HCT116 (cell line): ENCODE measurements around the gene COX10. TPM values are rescaled to one million over a fixed set of nuclear protein-coding genes. Genes with fewer than 3 reads are reported as not detected.
"Not testable (repeated sequence)": the region's sequence is repeated elsewhere in the genome, so short reads cannot be mapped to it uniquely, and the experiment has no call there.

Experiments
- ATAC-seq: fragments of 200-7000 bp; cut with Tn5 transposase; 2 replicates; pipeline ENCODE4 v1.9.1; 2020; ENCODE audit warnings: mild to moderate bottlenecking, moderate library complexity
- BruUV-seq: library from RNA; stranded (reverse); fragments of 400-500 nt; replicated peaks from 2 replicates; lab custom pipeline; 2021; lab: Mats Ljungman, UMichigan
- CTCF ChIA-PET: fragments of 300-600 bp; sonication (Branson Sonifier 250); formaldehyde crosslinking; loops from one replicate; lab custom pipeline; 2021; ENCODE audit warnings: antibody characterized with exemption; lab: Charles Lee
- POLR2A ChIA-PET: fragments of 300-600, 350-600 bp; sonication (Branson Sonifier 250); formaldehyde crosslinking; loops from one replicate; lab custom pipeline; 2021; ENCODE audit warnings: antibody characterized with exemption; lab: Charles Lee
- RAD21 ChIA-PET, 2 experiments: fragments of 300-600 bp; sonication (Branson Sonifier 250); formaldehyde crosslinking; loops; one replicate each; lab custom pipeline; 2023; ENCODE audit warnings: low total read pairs in 2 of 2; ENCODE audit not compliant: uncharacterized antibody in 2 of 2, unreplicated experiment in 2 of 2, low non-redundant PET in 1 of 2; lab: Charles Lee
- DNase-seq: peaks from one replicate; pipeline ENCODE4 v3.0.0-alpha.2; 2010; ENCODE audit warnings: low read depth, low spot score
- H2AFZ ChIP-seq: fragments of 200-600 bp; shearing (Covaris generic), sonication (generic); 2 replicates; pipeline ENCODE4 v1.6.1; 2017; ENCODE audit warnings: low read depth, mixed run types, mixed read lengths, antibody characterized with exemption, low read length; ENCODE audit not compliant: poor library complexity, severe bottlenecking
- H3K27ac ChIP-seq: 2 replicates; pipeline ENCODE4 v1.5.1; 2012; ENCODE audit warnings: low read depth, low read length
- H3K27me3 ChIP-seq: fragments of 200-600 bp; sonication (generic); 2 replicates; pipeline ENCODE4 v1.6.1; 2016; ENCODE audit warnings: mixed run types, low read length, mixed read lengths; ENCODE audit not compliant: insufficient read depth
- H3K36me3 ChIP-seq, 2 experiments: fragments of 200-500 bp in 1 of 2; fragments of 200-600 bp in 1 of 2; sonication (Bioruptor generic) in 1 of 2; sonication (generic) in 1 of 2; 2 replicates each; pipeline versions ENCODE4 v1.5.1 to v1.6.1; 2014 to 2016; ENCODE audit warnings: low read length in 2 of 2, inconsistent platforms in 1 of 2, mixed read lengths in 1 of 2, mixed run types in 1 of 2; ENCODE audit not compliant: insufficient read depth in 2 of 2, control insufficient read depth in 1 of 2
- H3K4me1 ChIP-seq, 2 experiments: fragments of 200-600 bp in 1 of 2; sonication (generic) in 1 of 2; 2 replicates each; pipeline versions ENCODE4 v1.5.1 to v1.6.1; 2012 to 2017; ENCODE audit warnings: low read length in 2 of 2, inconsistent platforms in 1 of 2, mild to moderate bottlenecking in 1 of 2, mixed read lengths in 1 of 2, mixed run types in 1 of 2, moderate library complexity in 1 of 2; ENCODE audit not compliant: insufficient read depth in 2 of 2, control insufficient read depth in 1 of 2
- H3K4me2 ChIP-seq: fragments of 200-600 bp; sonication (generic); 2 replicates; pipeline ENCODE4 v1.6.1; 2017; ENCODE audit warnings: mixed run types, low read length, mixed read lengths
- H3K4me3 ChIP-seq, 2 experiments: fragments of 200-600 bp in 1 of 2; sonication (generic) in 1 of 2; replicated peaks in 1 of 2; 2 replicates each; pipeline ENCODE4 v1.5.1; 2011 to 2016; ENCODE audit warnings: low read length in 2 of 2, control low read depth in 1 of 2, low read depth in 1 of 2, mild to moderate bottlenecking in 1 of 2, mixed read lengths in 1 of 2, mixed run types in 1 of 2
- H3K79me2 ChIP-seq: fragments of 200-600 bp; sonication (generic); 2 replicates; pipeline ENCODE4 v1.6.1; 2017; ENCODE audit warnings: mild to moderate bottlenecking, mixed run types, low read length, moderate library complexity, mixed read lengths; ENCODE audit not compliant: insufficient read depth
- H3K9ac ChIP-seq: fragments of 200-600 bp; sonication (generic); 2 replicates; pipeline ENCODE4 v1.6.1; 2016; ENCODE audit warnings: low read length, mixed read lengths
- H3K9me2 ChIP-seq: fragments of 200-600 bp; sonication (generic), shearing (Covaris generic); 2 replicates; pipeline ENCODE4 v1.6.1; 2017; ENCODE audit warnings: mixed run types, mild to moderate bottlenecking, moderate library complexity; ENCODE audit not compliant: insufficient read depth
- H3K9me3 ChIP-seq, 2 experiments: fragments of 200-500 bp in 1 of 2; fragments of 200-600 bp in 1 of 2; sonication (Bioruptor generic) in 1 of 2; sonication (generic) in 1 of 2; 2 replicates each; pipeline ENCODE4 v1.6.1; 2014 to 2017; ENCODE audit warnings: low read length in 2 of 2, mixed read lengths in 2 of 2, inconsistent platforms in 1 of 2, low read depth in 1 of 2, mild to moderate bottlenecking in 1 of 2, mixed run types in 1 of 2, moderate library complexity in 1 of 2; ENCODE audit not compliant: control insufficient read depth in 1 of 2, insufficient read depth in 1 of 2
- H4K20me1 ChIP-seq: fragments of 200-600 bp; sonication (generic), shearing (Covaris generic); 2 replicates; pipeline ENCODE4 v1.6.1; 2017; ENCODE audit warnings: mixed run types, mild to moderate bottlenecking, moderate library complexity; ENCODE audit not compliant: insufficient read depth
- intact Hi-C: fragments of 100-400 bp; cut with micrococcal nuclease; formaldehyde crosslinking; loops from 2 replicates; pipeline ENCODE4 v1.10.0; 2022
- total RNA-seq: library from RNA; stranded (reverse); gene quantifications from one replicate; pipeline ENCODE4 v1.2.1, GENCODE V29; 2021; ENCODE audit not compliant: unreplicated experiment

Gene COX10
- total RNA-seq, 1 experiment from 2014 or later = 22.4 TPM

DNA sequence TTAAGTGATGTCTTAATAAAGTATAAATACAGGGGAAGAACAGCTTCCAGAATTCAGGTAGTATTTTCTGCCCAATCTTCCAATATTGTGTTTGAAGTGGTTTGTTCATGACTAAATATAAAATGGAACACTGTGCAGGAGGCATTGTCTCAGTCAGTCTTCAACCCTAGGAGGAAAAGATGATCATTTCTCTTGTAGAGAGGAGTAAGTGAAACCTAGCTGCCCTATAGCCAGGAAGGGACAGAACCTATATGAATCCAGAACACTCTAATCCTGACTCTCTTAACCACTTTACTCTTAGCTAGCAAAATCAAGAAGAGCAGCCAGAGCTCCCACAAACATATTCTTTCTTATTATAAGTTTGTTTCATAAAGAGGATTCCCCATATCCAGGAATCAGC lies 122.2 kb downstream of the COX10 start:
- H3K4me3 ChIP-seq, H3K4me1 ChIP-seq, POLR2A ChIA-PET, H2AFZ ChIP-seq, H3K27ac ChIP-seq, BruUV-seq, CTCF ChIA-PET, H3K9me3 ChIP-seq, H4K20me1 ChIP-seq, H3K4me2 ChIP-seq, H3K9me2 ChIP-seq, RAD21 ChIA-PET, intact Hi-C loops, H3K9ac ChIP-seq, ATAC-seq, H3K79me2 ChIP-seq, DNase-seq, H3K36me3 ChIP-seq, H3K27me3 ChIP-seq: not testable (repeated sequence)

DNA sequence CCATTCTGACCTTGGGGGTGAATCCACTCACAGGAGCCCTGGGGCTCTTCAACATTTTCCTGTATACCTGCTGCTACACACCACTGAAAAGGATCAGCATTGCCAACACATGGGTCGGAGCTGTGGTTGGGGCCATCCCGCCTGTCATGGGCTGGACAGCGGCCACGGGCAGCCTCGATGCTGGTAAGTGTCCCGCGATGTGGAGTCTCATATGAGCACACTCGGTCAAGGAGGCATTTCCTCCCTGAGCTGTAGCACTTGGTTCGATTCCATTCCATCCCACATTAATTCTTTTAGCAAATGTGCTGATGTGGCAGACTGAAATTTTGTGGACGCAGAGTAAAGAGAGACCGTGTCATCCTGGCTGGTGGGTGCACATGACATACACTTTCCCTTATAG lies 122.7 kb downstream of the COX10 start:
- CTCF ChIA-PET = not testable (repeated sequence)

DNA sequence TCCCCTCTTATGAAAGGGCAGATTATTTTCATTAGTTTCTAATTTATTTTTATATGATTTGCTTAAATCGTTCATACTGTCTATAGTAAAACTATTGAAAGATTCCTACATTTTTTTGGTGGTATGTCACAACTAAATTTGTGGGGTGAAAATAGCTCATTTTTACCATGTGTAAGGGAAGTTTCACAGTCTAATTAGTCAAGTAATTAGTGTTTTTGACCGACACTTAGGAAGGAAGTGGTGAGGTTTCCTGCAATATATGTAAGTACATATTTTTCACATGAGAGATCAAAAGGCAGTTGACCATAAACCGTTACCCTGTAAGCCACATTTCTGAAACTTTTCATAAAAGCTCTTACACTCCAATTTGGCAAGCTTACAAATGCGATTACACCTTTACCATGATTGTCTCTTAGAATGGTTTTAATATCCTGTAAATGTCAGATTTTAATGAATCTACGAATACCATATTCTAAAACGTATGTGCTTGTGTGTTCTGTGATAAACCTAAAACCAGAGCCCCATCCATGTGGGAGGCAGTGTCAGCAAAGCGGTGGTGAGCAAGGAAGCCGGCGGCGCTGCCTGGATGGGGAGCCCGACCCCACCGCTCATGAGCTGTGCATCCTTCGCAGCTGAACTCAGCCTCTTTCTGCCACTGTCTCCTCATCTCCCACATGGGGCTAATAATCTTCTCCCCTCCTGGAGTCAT lies 123.5 kb downstream of the COX10 start:
- DNase-seq, H2AFZ ChIP-seq, H3K27me3 ChIP-seq, H4K20me1 ChIP-seq, RAD21 ChIA-PET, ATAC-seq, CTCF ChIA-PET, H3K9me3 ChIP-seq, POLR2A ChIA-PET, H3K4me3 ChIP-seq, H3K9ac ChIP-seq, intact Hi-C loops, H3K4me1 ChIP-seq, H3K27ac ChIP-seq, H3K79me2 ChIP-seq, H3K9me2 ChIP-seq, H3K36me3 ChIP-seq, BruUV-seq, H3K4me2 ChIP-seq: not testable (repeated sequence)

More for the DNA sequence above, 122.7 kb downstream of the COX10 start:
- H3K79me2 ChIP-seq, H3K9me2 ChIP-seq, H3K27me3 ChIP-seq, H3K9ac ChIP-seq, POLR2A ChIA-PET, intact Hi-C loops, BruUV-seq, H3K4me3 ChIP-seq, H3K4me2 ChIP-seq, RAD21 ChIA-PET, DNase-seq, H3K4me1 ChIP-seq, H4K20me1 ChIP-seq, ATAC-seq, H3K36me3 ChIP-seq, H3K27ac ChIP-seq, H2AFZ ChIP-seq, H3K9me3 ChIP-seq: not testable (repeated sequence)
